Measurements from ENCODE around the gene CDKAL1.

Gene CDKAL1

GRCh38 chr6:20870021-20870420 lies 335.8 kb downstream of the CDKAL1 start:
- no peak for DNase-seq (ENCODE audit: low read depth in 2 of 3, low spot score in 1 of 3)

- DNase-seq (ENCODE audit: low read depth in 2 of 3, low spot score in 1 of 3) = no peak
Observed at GRCh38 chr6:20870493-20870892, 336.2 kb downstream of the CDKAL1 start.

- no peak for DNase-seq (ENCODE audit: low read depth in 2 of 3, low spot score in 1 of 3)
Observed at GRCh38 chr6:20873425-20874190, 339.4 kb downstream of the CDKAL1 start.

- no peak for DNase-seq (ENCODE audit: low read depth in 2 of 3, low spot score in 1 of 3)
Observed at GRCh38 chr6:20875369-20875963, 341.2 kb downstream of the CDKAL1 start.

GRCh38 chr6:20876036-20876435 lies 341.8 kb downstream of the CDKAL1 start:
- no peak for DNase-seq (ENCODE audit: low read depth in 2 of 3, low spot score in 1 of 3)

GRCh38 chr6:20876561-20876960 lies 342.3 kb downstream of the CDKAL1 start:
- DNase-seq (ENCODE audit: low read depth in 2 of 3, low spot score in 1 of 3) = no peak

GRCh38 chr6:20877008-20877937 lies 343.0 kb downstream of the CDKAL1 start:
- peak; percentile 6 to 10 (median 8) for DNase-seq (ENCODE audit: low read depth in 2 of 3, low spot score in 1 of 3)

- DNase-seq (ENCODE audit: low read depth in 2 of 3, low spot score in 1 of 3) = no peak
Observed at GRCh38 chr6:20879121-20879520, 344.9 kb downstream of the CDKAL1 start.

- DNase-seq (ENCODE audit: low read depth in 2 of 3, low spot score in 1 of 3) = no peak
Observed at GRCh38 chr6:20879526-20879925, 345.3 kb downstream of the CDKAL1 start.

GRCh38 chr6:20881365-20881764 lies 347.1 kb downstream of the CDKAL1 start:
- DNase-seq (ENCODE audit: low read depth in 2 of 3, low spot score in 1 of 3) = no peak

- no peak for DNase-seq (ENCODE audit: low read depth in 2 of 3, low spot score in 1 of 3)
Observed at GRCh38 chr6:20882014-20882413, 347.8 kb downstream of the CDKAL1 start.

- DNase-seq (ENCODE audit: low read depth in 2 of 3, low spot score in 1 of 3) = no peak
Observed at GRCh38 chr6:20885076-20885475, 350.8 kb downstream of the CDKAL1 start.

GRCh38 chr6:20891161-20891560 lies 356.9 kb downstream of the CDKAL1 start:
- no peak for DNase-seq (ENCODE audit: low read depth in 2 of 3, low spot score in 1 of 3)

GRCh38 chr6:20892365-20892764 lies 358.1 kb downstream of the CDKAL1 start:
- DNase-seq (ENCODE audit: low read depth in 2 of 3, low spot score in 1 of 3) = no peak

- DNase-seq (ENCODE audit: low read depth in 2 of 3, low spot score in 1 of 3) = no peak
Observed at GRCh38 chr6:20893412-20893811, 359.2 kb downstream of the CDKAL1 start.

GRCh38 chr6:20900389-20901160 lies 366.3 kb downstream of the CDKAL1 start:
- no peak for DNase-seq (ENCODE audit: low read depth in 2 of 3, low spot score in 1 of 3)

- DNase-seq (ENCODE audit: low read depth in 2 of 3, low spot score in 1 of 3) = no peak
Observed at GRCh38 chr6:20905377-20905776, 371.1 kb downstream of the CDKAL1 start.

GRCh38 chr6:20906945-20907344 lies 372.7 kb downstream of the CDKAL1 start:
- no peak for DNase-seq (ENCODE audit: low read depth in 2 of 3, low spot score in 1 of 3)

- no peak for DNase-seq (ENCODE audit: low read depth in 2 of 3, low spot score in 1 of 3)
Observed at GRCh38 chr6:20907486-20908071, 373.3 kb downstream of the CDKAL1 start.

- no peak for DNase-seq (ENCODE audit: low read depth in 2 of 3, low spot score in 1 of 3)
Observed at GRCh38 chr6:20909621-20910020, 375.4 kb downstream of the CDKAL1 start.

GRCh38 chr6:20911712-20912111 lies 377.5 kb downstream of the CDKAL1 start:
- no peak for DNase-seq (ENCODE audit: low read depth in 2 of 3, low spot score in 1 of 3)
